ENCODE results near the gene METTL8. TPM values are rescaled to one million over a fixed set of nuclear protein-coding genes. Genes with fewer than 3 reads are reported as not detected.

The METTL8 gene
- total RNA-seq, 1 experiment from 2014 or later: 34.4 TPM

- no peaks in the 10 kb centered on the region; a peak in 1 of 4 replicates for H3K4me1 ChIP-seq (ENCODE audit: control insufficient read depth in 1 of 2, insufficient read depth in 2 of 2, low read length in 2 of 2)
- no peaks in the 10 kb centered on the region for H3K36me3 ChIP-seq (ENCODE audit: control insufficient read depth in 1 of 2, insufficient read depth in 2 of 2, low read length in 2 of 2)
- H3K9ac ChIP-seq (ENCODE audit: low read length): no peak overlapping the region
- H4K20me1 ChIP-seq (ENCODE audit: insufficient read depth): no peaks in the 10 kb centered on the region
- H3K9me3 ChIP-seq (ENCODE audit: control insufficient read depth in 1 of 2, insufficient read depth in 1 of 2, low read depth in 1 of 2, low read length in 2 of 2): peaks cover 0 to 5% of the 10 kb centered on the region in 2 experiments; a peak in 1 of 4 replicates
- BruUV-seq (replicated peaks): no TSS peak
- no peak overlapping the region for H3K27ac ChIP-seq (ENCODE audit: low read depth, low read length)
- POLR2A ChIA-PET: no interaction called here
- TF ChIP-seq CTCF (IDR thresholded peaks at IDR 0.05 in 2 of 3, conservative IDR thresholded peaks at IDR 0.05 in 1 of 3; ENCODE audit: borderline replicate concordance in 1 of 3, insufficient read depth in 1 of 3, low read depth in 2 of 3, low read length in 2 of 3): no peak
- no peak for TF ChIP-seq ZNF274 (IDR thresholded peaks at IDR 0.05; ENCODE audit: low read depth, low read length)
- no peak for TF ChIP-seq SP1 (IDR thresholded peaks at IDR 0.05; ENCODE audit: low read depth)
- TF ChIP-seq, protein P1, sequence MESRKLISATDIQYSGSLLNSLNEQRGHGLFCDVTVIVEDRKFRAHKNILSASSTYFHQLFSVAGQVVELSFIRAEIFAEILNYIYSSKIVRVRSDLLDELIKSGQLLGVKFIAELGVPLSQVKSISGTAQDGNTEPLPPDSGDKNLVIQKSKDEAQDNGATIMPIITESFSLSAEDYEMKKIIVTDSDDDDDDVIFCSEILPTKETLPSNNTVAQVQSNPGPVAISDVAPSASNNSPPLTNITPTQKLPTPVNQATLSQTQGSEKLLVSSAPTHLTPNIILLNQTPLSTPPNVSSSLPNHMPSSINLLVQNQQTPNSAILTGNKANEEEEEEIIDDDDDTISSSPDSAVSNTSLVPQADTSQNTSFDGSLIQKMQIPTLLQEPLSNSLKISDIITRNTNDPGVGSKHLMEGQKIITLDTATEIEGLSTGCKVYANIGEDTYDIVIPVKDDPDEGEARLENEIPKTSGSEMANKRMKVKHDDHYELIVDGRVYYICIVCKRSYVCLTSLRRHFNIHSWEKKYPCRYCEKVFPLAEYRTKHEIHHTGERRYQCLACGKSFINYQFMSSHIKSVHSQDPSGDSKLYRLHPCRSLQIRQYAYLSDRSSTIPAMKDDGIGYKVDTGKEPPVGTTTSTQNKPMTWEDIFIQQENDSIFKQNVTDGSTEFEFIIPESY (IDR thresholded peaks at IDR 0.05; ENCODE audit: extremely low read depth, insufficient replicate concordance, low read length): no peak
- TF ChIP-seq, protein P2, sequence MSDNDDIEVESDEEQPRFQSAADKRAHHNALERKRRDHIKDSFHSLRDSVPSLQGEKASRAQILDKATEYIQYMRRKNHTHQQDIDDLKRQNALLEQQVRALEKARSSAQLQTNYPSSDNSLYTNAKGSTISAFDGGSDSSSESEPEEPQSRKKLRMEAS (IDR thresholded peaks at IDR 0.05): no peak
- TF ChIP-seq, protein P3, sequence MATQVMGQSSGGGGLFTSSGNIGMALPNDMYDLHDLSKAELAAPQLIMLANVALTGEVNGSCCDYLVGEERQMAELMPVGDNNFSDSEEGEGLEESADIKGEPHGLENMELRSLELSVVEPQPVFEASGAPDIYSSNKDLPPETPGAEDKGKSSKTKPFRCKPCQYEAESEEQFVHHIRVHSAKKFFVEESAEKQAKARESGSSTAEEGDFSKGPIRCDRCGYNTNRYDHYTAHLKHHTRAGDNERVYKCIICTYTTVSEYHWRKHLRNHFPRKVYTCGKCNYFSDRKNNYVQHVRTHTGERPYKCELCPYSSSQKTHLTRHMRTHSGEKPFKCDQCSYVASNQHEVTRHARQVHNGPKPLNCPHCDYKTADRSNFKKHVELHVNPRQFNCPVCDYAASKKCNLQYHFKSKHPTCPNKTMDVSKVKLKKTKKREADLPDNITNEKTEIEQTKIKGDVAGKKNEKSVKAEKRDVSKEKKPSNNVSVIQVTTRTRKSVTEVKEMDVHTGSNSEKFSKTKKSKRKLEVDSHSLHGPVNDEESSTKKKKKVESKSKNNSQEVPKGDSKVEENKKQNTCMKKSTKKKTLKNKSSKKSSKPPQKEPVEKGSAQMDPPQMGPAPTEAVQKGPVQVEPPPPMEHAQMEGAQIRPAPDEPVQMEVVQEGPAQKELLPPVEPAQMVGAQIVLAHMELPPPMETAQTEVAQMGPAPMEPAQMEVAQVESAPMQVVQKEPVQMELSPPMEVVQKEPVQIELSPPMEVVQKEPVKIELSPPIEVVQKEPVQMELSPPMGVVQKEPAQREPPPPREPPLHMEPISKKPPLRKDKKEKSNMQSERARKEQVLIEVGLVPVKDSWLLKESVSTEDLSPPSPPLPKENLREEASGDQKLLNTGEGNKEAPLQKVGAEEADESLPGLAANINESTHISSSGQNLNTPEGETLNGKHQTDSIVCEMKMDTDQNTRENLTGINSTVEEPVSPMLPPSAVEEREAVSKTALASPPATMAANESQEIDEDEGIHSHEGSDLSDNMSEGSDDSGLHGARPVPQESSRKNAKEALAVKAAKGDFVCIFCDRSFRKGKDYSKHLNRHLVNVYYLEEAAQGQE (IDR thresholded peaks at IDR 0.05; ENCODE audit: low read depth): no peak
- no peak for TF ChIP-seq EZH2phosphoT487 (IDR thresholded peaks at IDR 0.05; ENCODE audit: borderline replicate concordance)
- TF ChIP-seq CEBPB (IDR thresholded peaks at IDR 0.05; ENCODE audit: low read depth): no peak
- TF ChIP-seq POLR2AphosphoS5 (IDR thresholded peaks at IDR 0.05; ENCODE audit: low read depth, low read length): no peak
- no peak for TF ChIP-seq EZH2 (IDR thresholded peaks at IDR 0.05)
- TF ChIP-seq ATF3 (IDR thresholded peaks at IDR 0.05): no peak
- TF ChIP-seq EGR1 (IDR thresholded peaks at IDR 0.05; ENCODE audit: low read depth): no peak
- no peak for TF ChIP-seq POLR2A (IDR thresholded peaks at IDR 0.05; ENCODE audit: borderline replicate concordance, extremely low read depth, insufficient read depth, insufficient read length)
- no peak for TF ChIP-seq JUND (IDR thresholded peaks at IDR 0.05)
- TF ChIP-seq SIN3A (IDR thresholded peaks at IDR 0.05; ENCODE audit: low read depth): no peak
- no peak for TF ChIP-seq FOSL1 (IDR thresholded peaks at IDR 0.05; ENCODE audit: low read depth)
- TF ChIP-seq CBX3 (IDR thresholded peaks at IDR 0.05; ENCODE audit: low read depth): no peak
- no peak for TF ChIP-seq SRF (IDR thresholded peaks at IDR 0.05; ENCODE audit: low read depth)
- TF ChIP-seq ELF1 (IDR thresholded peaks at IDR 0.05; ENCODE audit: borderline replicate concordance, low read depth): no peak
- H3K79me2 ChIP-seq (ENCODE audit: insufficient read depth, low read length): peaks cover 48% of the 10 kb centered on the region
- no peak overlapping the region for H3K4me2 ChIP-seq (ENCODE audit: low read length)
- H2AFZ ChIP-seq (ENCODE audit: low read depth, low read length, poor library complexity, severe bottlenecking): no peak overlapping the region
- intact Hi-C loops (cut with micrococcal nuclease): no loop called here
- CTCF ChIA-PET: no interaction called here
- no peak for DNase-seq (ENCODE audit: low read depth, low spot score)
- H3K9me2 ChIP-seq (ENCODE audit: insufficient read depth): no peaks in the 10 kb centered on the region
- H3K4me3 ChIP-seq (replicated peaks in 1 of 2; ENCODE audit: low read depth in 1 of 2, low read length in 2 of 2): no peak overlapping the region
- RAD21 ChIA-PET (ENCODE audit: low non-redundant PET in 1 of 2, low total read pairs in 2 of 2, uncharacterized antibody in 2 of 2, unreplicated experiment in 2 of 2): no interaction called here
- no peaks in the 10 kb centered on the region for H3K27me3 ChIP-seq (ENCODE audit: insufficient read depth, low read length)
- ATAC-seq: no peak
Measured at GRCh38 chr2:171383134-171383533, 50.7 kb downstream of the METTL8 start.

Data from HCT116 (cell line).